KOPT-K1 (cell line): ENCODE results near the gene UTS2R.

ENCODE experiments used
- H3K27ac ChIP-seq: fragments of 200-600 bp; sonication (generic); 2 replicates; pipeline ENCODE4 v1.5.1; 2016; ENCODE audit warnings: antibody characterized with exemption, mild to moderate bottlenecking, low read depth, low read length; ENCODE audit not compliant: poor library complexity, severe bottlenecking
- H3K36me3 ChIP-seq: fragments of 200-600 bp; sonication (generic); 2 replicates; pipeline ENCODE4 v1.5.1; 2017; ENCODE audit warnings: antibody characterized with exemption, mild to moderate bottlenecking, low read length, moderate library complexity; ENCODE audit not compliant: insufficient read depth
- H3K9me3 ChIP-seq: fragments of 200-600 bp; sonication (generic); 2 replicates; pipeline ENCODE4 v1.5.1; 2017; ENCODE audit warnings: antibody characterized with exemption, low read length, mild to moderate bottlenecking; ENCODE audit not compliant: insufficient read depth, poor library complexity, severe bottlenecking

Gene UTS2R

GRCh38 chr17:82371333-82372248 lies at the start of gene UTS2R:
Gene UTS2R, plus strand, starts transcription at chr17:82371765. Its CDS starts 2,560 bp downstream, at chr17:82374325.
- H3K27ac ChIP-seq = no peak within 1 kb of the TSS
- H3K36me3 ChIP-seq = no peaks in the 10 kb centered on the region
- no peaks in the 10 kb centered on the region for H3K9me3 ChIP-seq

GRCh38 chr17:82321947-82322466 lies 49.6 kb upstream of the UTS2R start:
- H3K9me3 ChIP-seq = peaks cover 6% of the 10 kb centered on the region
- H3K27ac ChIP-seq = no peak overlapping the region
- H3K36me3 ChIP-seq = no peaks in the 10 kb centered on the region

- no peaks in the 10 kb centered on the region for H3K36me3 ChIP-seq
- no peak overlapping the region for H3K27ac ChIP-seq
- H3K9me3 ChIP-seq = peaks cover 6% of the 10 kb centered on the region
Measured at GRCh38 chr17:82322526-82323453, 48.8 kb upstream of the UTS2R start.

GRCh38 chr17:82323514-82324234 lies 47.9 kb upstream of the UTS2R start:
- peaks cover 6% of the 10 kb centered on the region for H3K9me3 ChIP-seq
- H3K27ac ChIP-seq = no peak overlapping the region
- H3K36me3 ChIP-seq = no peaks in the 10 kb centered on the region

- H3K27ac ChIP-seq = no peak overlapping the region
- no peaks in the 10 kb centered on the region for H3K9me3 ChIP-seq
- H3K36me3 ChIP-seq = no peaks in the 10 kb centered on the region
Measured at GRCh38 chr17:82324566-82325285, 46.8 kb upstream of the UTS2R start.

GRCh38 chr17:82325286-82326180 lies 46.0 kb upstream of the UTS2R start:
- Histone ChIP-seq H3K9me3 (no peaks in the 10 kb centered on the region), H3K27ac (no peak overlapping the region), H3K36me3 (no peaks in the 10 kb centered on the region)

GRCh38 chr17:82327289-82327688 lies 44.3 kb upstream of the UTS2R start:
- Histone ChIP-seq H3K27ac (no peak overlapping the region), H3K9me3 (no peaks in the 10 kb centered on the region), H3K36me3 (no peaks in the 10 kb centered on the region)

- Histone ChIP-seq H3K27ac (no peak overlapping the region), H3K9me3 (no peaks in the 10 kb centered on the region), H3K36me3 (no peaks in the 10 kb centered on the region)
Measured at GRCh38 chr17:82327757-82328140, 43.8 kb upstream of the UTS2R start.

GRCh38 chr17:82328141-82328993 lies 43.2 kb upstream of the UTS2R start:
- Histone ChIP-seq H3K36me3 (no peaks in the 10 kb centered on the region), H3K27ac (no peak overlapping the region), H3K9me3 (no peaks in the 10 kb centered on the region)

GRCh38 chr17:82328994-82329507 lies 42.5 kb upstream of the UTS2R start:
- Histone ChIP-seq H3K9me3 (no peaks in the 10 kb centered on the region), H3K27ac (no peak overlapping the region), H3K36me3 (no peaks in the 10 kb centered on the region)

- H3K27ac ChIP-seq = no peak overlapping the region
Measured at GRCh38 chr17:82329683-82330321, 41.8 kb upstream of the UTS2R start.

More at GRCh38 chr17:82329683-82330321, 41.8 kb upstream of the UTS2R start:
- H3K36me3 ChIP-seq = no peaks in the 10 kb centered on the region
- H3K9me3 ChIP-seq = no peaks in the 10 kb centered on the region
